ENCODE results near the gene MEFV. TPM values are rescaled to one million over a fixed set of nuclear protein-coding genes. Genes with fewer than 3 reads are reported as not detected.

Gene MEFV
- total and polyA plus RNA-seq, 9 donors, result 0.11 to 0.84 (median 0.46) TPM

GRCh38 chr16:3295783-3296182 lies 39.4 kb upstream of the MEFV start:
- no peak for DNase-seq
- Histone ChIP-seq H3K27me3 (no peaks in the 10 kb centered on the region), H3K4me3 (no peak overlapping the region), H3K27ac (no peak overlapping the region), H3K4me1 (ENCODE audit: insufficient read depth) (no peaks in the 10 kb centered on the region), H3K9me3 (peaks cover 0 to 25% of the 10 kb centered on the region in 2 donors), H3K36me3 (no peaks in the 10 kb centered on the region)
- intact Hi-C loops (cut with DNase I), result no loop called here
- 58 to 75% (median 71%) methylated on average over 13 of the region's 13 CpGs for WGBS, 3 donors
- TF ChIP-seq CTCF (IDR thresholded peaks at IDR 0.05), result no peak
- TF ChIP-seq EP300 (IDR thresholded peaks at IDR 0.05), result no peak
- TF ChIP-seq POLR2A (IDR thresholded peaks at IDR 0.05), result no peak

GRCh38 chr16:3295209-3295608 lies 38.8 kb upstream of the MEFV start:
- intact Hi-C loops (cut with DNase I), result no loop called here
- WGBS, 3 donors, result 22 to 28% (median 26%) methylated on average over 40 to 45 of the region's 45 CpGs
- DNase-seq, result no peak
- H3K36me3 ChIP-seq, result no peaks in the 10 kb centered on the region
- H3K4me3 ChIP-seq, result no peak overlapping the region
- no peaks in the 10 kb centered on the region for H3K4me1 ChIP-seq (ENCODE audit: insufficient read depth)
- no peak for TF ChIP-seq CTCF (IDR thresholded peaks at IDR 0.05)
- TF ChIP-seq POLR2A (IDR thresholded peaks at IDR 0.05), result no peak
- no peak for TF ChIP-seq EP300 (IDR thresholded peaks at IDR 0.05)
- H3K9me3 ChIP-seq, result peaks cover 0 to 30% of the 10 kb centered on the region in 2 donors
- H3K27me3 ChIP-seq, result no peaks in the 10 kb centered on the region
- H3K27ac ChIP-seq, result no peak overlapping the region

- H3K36me3 ChIP-seq, result no peaks in the 10 kb centered on the region
- WGBS, 3 donors, result 98 to 99% (median 99%) methylated on average over 3 of the region's 3 CpGs
- no peak for DNase-seq
- no peak for TF ChIP-seq EP300 (IDR thresholded peaks at IDR 0.05)
- TF ChIP-seq POLR2A (IDR thresholded peaks at IDR 0.05), result no peak
- no peak for TF ChIP-seq CTCF (IDR thresholded peaks at IDR 0.05)
- no peak overlapping the region for H3K4me3 ChIP-seq
- H3K27me3 ChIP-seq, result no peaks in the 10 kb centered on the region
- H3K27ac ChIP-seq, result no peak overlapping the region
- peaks cover 0 to 43% of the 10 kb centered on the region in 2 donors for H3K9me3 ChIP-seq
- no peaks in the 10 kb centered on the region for H3K4me1 ChIP-seq (ENCODE audit: insufficient read depth)
- intact Hi-C loops (cut with DNase I), result no loop called here
Measured at GRCh38 chr16:3292604-3293003, 36.2 kb upstream of the MEFV start.

- Histone ChIP-seq H3K27me3 (no peaks in the 10 kb centered on the region), H3K9me3 (peaks cover 0 to 48% of the 10 kb centered on the region in 2 donors), H3K27ac (no peak overlapping the region), H3K36me3 (peaks cover 3% of the 10 kb centered on the region), H3K4me3 (no peak overlapping the region), H3K4me1 (ENCODE audit: insufficient read depth) (no peaks in the 10 kb centered on the region)
- no peak for TF ChIP-seq POLR2A (IDR thresholded peaks at IDR 0.05)
- TF ChIP-seq EP300 (IDR thresholded peaks at IDR 0.05), result no peak
- TF ChIP-seq CTCF (IDR thresholded peaks at IDR 0.05), result no peak
- 98 to 99% (median 99%) methylated on average over 16 of the region's 16 CpGs for WGBS, 3 donors
- intact Hi-C loops (cut with DNase I), result loop anchor here in 1 of 4 donors (10.0 kb wide), 2 partner anchors 115 to 265 kb away; partner anchors contain the start of genes HCFC1R1, THOC6, TNFRSF12A and ZNF174
- no peak for DNase-seq
Measured at GRCh38 chr16:3289998-3290673, 33.7 kb upstream of the MEFV start.
